Measurements from ENCODE around the gene ATP4B.

ATP4B gene

DNA sequence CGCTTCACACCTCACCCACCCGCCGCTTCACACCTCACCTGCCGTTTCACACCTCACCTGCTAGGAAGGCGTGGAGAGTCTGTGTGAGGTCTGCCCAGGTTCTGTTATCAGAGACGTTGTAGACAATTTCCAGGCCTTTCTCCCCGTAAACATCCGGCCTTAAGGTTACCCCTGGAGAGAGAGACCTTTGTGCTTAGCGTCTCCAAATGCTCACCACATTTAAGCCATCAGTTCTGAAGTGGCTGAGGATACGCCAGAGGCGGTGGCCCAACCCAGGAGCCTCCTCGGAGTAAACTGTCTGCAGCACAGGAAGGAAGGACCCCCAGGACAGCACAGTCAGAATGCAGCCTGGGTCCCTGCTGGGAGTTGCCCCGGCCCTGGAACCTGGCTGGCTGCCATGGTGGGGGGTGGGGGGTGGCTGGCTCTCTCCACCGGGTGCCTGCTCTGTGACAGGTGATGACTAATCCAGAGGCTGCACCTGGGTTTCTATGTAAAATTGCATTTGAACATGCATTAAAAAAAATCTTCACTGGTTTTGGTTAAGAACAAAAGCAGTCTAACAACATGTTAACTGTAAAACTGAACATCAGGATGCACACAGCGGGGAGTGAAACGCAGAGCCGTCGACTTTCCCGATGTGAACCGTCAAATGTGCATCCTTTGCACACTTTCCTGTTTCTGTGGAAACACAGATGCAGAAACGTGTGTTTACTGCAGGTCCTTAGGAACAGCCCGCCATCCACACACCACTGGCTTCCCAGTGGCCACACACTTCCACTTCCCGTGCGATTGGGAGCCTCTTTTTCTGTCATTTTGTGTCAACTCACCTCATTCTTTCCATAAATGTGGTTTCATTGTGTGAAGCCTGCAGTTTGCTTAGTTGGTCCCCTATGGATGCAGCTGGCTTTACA is 4.5 kb downstream of the ATP4B start:
- Histone ChIP-seq H3K4ac (ENCODE audit: low read depth in 1 of 2, low read length in 2 of 2) (no peak overlapping the region), H4K91ac (ENCODE audit: low read length) (no peak overlapping the region), H3K14ac (ENCODE audit: low read length in 2 of 2) (no peak overlapping the region), H3K9me3 (ENCODE audit: control insufficient read depth, low read length) (no peaks in the 10 kb centered on the region), H3K36me3 (ENCODE audit: control insufficient read depth in 1 of 2, insufficient read depth in 2 of 2, low read depth in 1 of 2, low read length in 2 of 2) (peaks cover 0 to 4% of the 10 kb centered on the region in 2 experiments), H2BK12ac (ENCODE audit: low read length in 2 of 2) (no peak overlapping the region), H3K4me3 (ENCODE audit: insufficient read depth in 1 of 2, low read depth in 1 of 2, low read length in 2 of 2) (no peak overlapping the region), H3K18ac (ENCODE audit: low read depth in 1 of 2, low read length in 2 of 2) (no peak overlapping the region), H3K4me2 (ENCODE audit: low read length, poor library complexity, severe bottlenecking) (peak overlapping the region; percentile 31), H2AK5ac (ENCODE audit: low read length, severe bottlenecking) (no peak overlapping the region), H2BK5ac (ENCODE audit: low read depth, low read length, poor library complexity, severe bottlenecking) (no peak overlapping the region), H2BK15ac (ENCODE audit: low read depth, poor library complexity, severe bottlenecking) (no peak overlapping the region), H3K27me3 (ENCODE audit: control insufficient read depth in 1 of 2, insufficient read depth in 1 of 2, low read length in 2 of 2) (peaks cover 0 to 34% of the 10 kb centered on the region in 2 experiments), H2AFZ (ENCODE audit: low read depth, low read length) (no peak overlapping the region), H4K8ac (ENCODE audit: low read length) (no peak overlapping the region), H3K23ac (ENCODE audit: low read length in 2 of 2) (no peak overlapping the region), H3K9ac (ENCODE audit: low read length) (no peak overlapping the region), H2BK120ac (ENCODE audit: low read depth, low read length) (no peak overlapping the region), H3K27ac (ENCODE audit: low read length, poor library complexity, severe bottlenecking) (peak overlapping the region; percentile 53), H3K79me1 (replicated peaks; ENCODE audit: low read length, poor library complexity, severe bottlenecking) (peaks cover 4% of the 10 kb centered on the region), H3K4me1 (ENCODE audit: control insufficient read depth, insufficient read depth, low read depth, low read length) (peaks cover 37% of the 10 kb centered on the region)
- no peak for DNase-seq
- WGBS, result 62% methylated on average over 23 of the region's 24 CpGs

DNA sequence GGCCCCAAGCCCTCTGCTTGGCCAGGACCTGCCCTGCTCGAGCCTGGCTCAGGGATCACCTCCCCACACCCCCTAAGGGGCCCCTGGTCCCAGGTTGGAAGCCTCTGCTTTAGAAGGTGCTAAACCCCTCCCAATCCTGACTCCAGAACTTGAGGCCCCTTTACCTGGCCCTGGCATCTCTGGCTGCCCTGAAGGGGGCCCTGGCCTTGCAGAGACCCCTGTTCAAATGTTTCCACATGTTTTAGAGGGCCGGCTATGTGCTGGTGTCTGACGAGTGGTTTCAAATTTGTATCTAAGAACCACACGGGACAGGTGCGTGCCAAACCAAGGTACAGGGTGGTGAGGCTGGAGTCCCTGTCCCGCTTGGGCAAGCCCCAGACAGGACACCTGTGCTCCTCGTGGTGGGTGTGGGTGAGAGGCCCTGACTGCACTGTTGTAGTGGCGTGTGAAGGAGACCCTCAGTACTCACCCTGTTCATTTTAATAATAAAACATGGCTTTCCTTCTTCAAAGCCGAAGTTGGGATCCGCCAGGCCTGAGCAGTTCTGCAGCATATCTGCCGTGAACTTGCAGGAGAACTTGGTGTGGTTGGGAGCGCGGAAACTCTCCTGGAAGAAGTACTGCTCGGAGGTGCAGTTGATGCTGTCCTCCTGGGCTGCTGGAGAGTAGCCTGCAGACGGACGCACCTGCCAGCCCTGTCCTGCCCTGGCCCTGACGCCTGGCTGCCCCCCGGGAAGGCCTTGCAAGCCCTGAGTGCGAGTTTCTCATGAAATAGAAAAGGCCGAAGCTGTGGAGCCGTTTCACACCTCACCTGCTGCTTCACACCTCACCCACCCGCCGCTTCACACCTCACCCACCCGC is 5.4 kb downstream of the ATP4B start:
- H3K9ac ChIP-seq (ENCODE audit: low read length), result no peak overlapping the region
- 85% methylated on average over 21 of the region's 24 CpGs for WGBS
- H3K9me3 ChIP-seq (ENCODE audit: control insufficient read depth, low read length), result no peaks in the 10 kb centered on the region

DNA sequence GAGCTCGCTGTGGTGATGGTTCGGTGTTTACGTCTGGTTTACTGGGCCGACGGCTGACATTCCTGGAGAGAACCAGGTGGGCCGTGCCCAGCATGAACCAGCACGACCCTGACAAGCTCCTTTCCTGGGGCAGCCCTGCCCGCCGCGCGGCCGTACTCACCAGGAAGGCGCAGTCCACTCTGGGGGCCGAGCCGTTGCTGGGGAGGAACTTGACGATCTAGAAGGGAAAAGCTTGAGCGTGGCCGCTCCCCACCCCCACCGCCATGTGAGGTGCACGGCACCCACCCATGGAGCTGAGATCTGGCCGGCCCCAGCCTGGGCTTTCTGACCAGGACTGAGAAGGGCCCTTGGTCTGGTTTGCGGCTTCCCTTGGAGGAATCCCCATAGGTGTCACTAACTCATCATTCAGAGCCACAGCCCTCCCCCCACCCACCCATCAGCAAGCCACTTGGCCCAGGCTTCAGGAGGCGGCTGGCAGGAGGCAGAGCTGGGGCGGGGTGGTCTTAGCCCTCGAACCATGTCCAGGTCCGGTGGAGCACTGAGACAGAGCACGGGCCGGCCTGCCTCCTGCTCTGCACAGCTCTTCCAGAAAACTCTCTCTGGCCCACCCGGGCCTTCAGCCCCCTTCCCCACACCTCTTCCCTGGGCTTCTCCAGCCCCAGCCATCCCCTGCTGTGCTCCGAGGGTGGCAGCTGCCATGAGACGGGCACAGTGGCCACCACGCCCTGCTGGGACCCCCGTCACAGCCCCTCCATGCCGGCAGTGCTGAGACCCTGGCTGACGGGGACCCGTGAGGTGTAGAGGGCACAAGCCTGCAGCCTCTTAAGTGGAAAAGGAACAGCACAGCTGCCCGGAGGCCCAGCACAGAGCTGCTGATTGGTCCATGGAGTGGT is 6.2 kb downstream of the ATP4B start:
- Histone ChIP-seq H3K4me1 (ENCODE audit: control insufficient read depth, insufficient read depth, low read depth, low read length) (peaks cover 35% of the 10 kb centered on the region), H4K8ac (ENCODE audit: low read length) (no peak overlapping the region), H3K4ac (ENCODE audit: low read depth in 1 of 2, low read length in 2 of 2) (no peak overlapping the region), H3K27ac (ENCODE audit: low read length, poor library complexity, severe bottlenecking) (no peak overlapping the region), H3K18ac (ENCODE audit: low read depth in 1 of 2, low read length in 2 of 2) (no peak overlapping the region), H3K23ac (ENCODE audit: low read length in 2 of 2) (no peak overlapping the region), H3K36me3 (ENCODE audit: control insufficient read depth in 1 of 2, insufficient read depth in 2 of 2, low read depth in 1 of 2, low read length in 2 of 2) (peaks cover 0 to 13% of the 10 kb centered on the region in 2 experiments), H3K14ac (ENCODE audit: low read length in 2 of 2) (no peak overlapping the region), H2BK5ac (ENCODE audit: low read depth, low read length, poor library complexity, severe bottlenecking) (no peak overlapping the region), H3K9me3 (ENCODE audit: control insufficient read depth, low read length) (no peaks in the 10 kb centered on the region), H3K4me2 (ENCODE audit: low read length, poor library complexity, severe bottlenecking) (no peak overlapping the region), H2AK5ac (ENCODE audit: low read length, severe bottlenecking) (peak overlapping the region; percentile 36), H2AFZ (ENCODE audit: low read depth, low read length) (no peak overlapping the region), H2BK12ac (ENCODE audit: low read length in 2 of 2) (no peak overlapping the region), H2BK15ac (ENCODE audit: low read depth, poor library complexity, severe bottlenecking) (no peak overlapping the region), H3K4me3 (ENCODE audit: insufficient read depth in 1 of 2, low read depth in 1 of 2, low read length in 2 of 2) (no peak overlapping the region), H2BK120ac (ENCODE audit: low read depth, low read length) (no peak overlapping the region), H3K79me1 (replicated peaks; ENCODE audit: low read length, poor library complexity, severe bottlenecking) (peaks cover 4% of the 10 kb centered on the region), H3K9ac (ENCODE audit: low read length) (no peak overlapping the region), H3K27me3 (ENCODE audit: control insufficient read depth in 1 of 2, insufficient read depth in 1 of 2, low read length in 2 of 2) (peaks cover 0 to 23% of the 10 kb centered on the region in 2 experiments), H4K91ac (ENCODE audit: low read length) (no peak overlapping the region)
- DNase-seq, result no peak
- 95% methylated on average over 36 of the region's 37 CpGs for WGBS

More for the DNA sequence above, 5.4 kb downstream of the ATP4B start:
- no peak overlapping the region for H3K14ac ChIP-seq (ENCODE audit: low read length in 2 of 2)
- no peak overlapping the region for H2BK5ac ChIP-seq (ENCODE audit: low read depth, low read length, poor library complexity, severe bottlenecking)
- no peak overlapping the region for H3K4me3 ChIP-seq (ENCODE audit: insufficient read depth in 1 of 2, low read depth in 1 of 2, low read length in 2 of 2)
- no peak overlapping the region for H2BK120ac ChIP-seq (ENCODE audit: low read depth, low read length)
- no peak overlapping the region for H3K27ac ChIP-seq (ENCODE audit: low read length, poor library complexity, severe bottlenecking)
- H3K23ac ChIP-seq (ENCODE audit: low read length in 2 of 2), result no peak overlapping the region
- H3K4me2 ChIP-seq (ENCODE audit: low read length, poor library complexity, severe bottlenecking), result no peak overlapping the region
- no peak overlapping the region for H4K91ac ChIP-seq (ENCODE audit: low read length)
- peaks cover 0 to 28% of the 10 kb centered on the region in 2 experiments for H3K27me3 ChIP-seq (ENCODE audit: control insufficient read depth in 1 of 2, insufficient read depth in 1 of 2, low read length in 2 of 2)
- H3K79me1 ChIP-seq (replicated peaks; ENCODE audit: low read length, poor library complexity, severe bottlenecking), result peaks cover 4% of the 10 kb centered on the region
- no peak overlapping the region for H3K4ac ChIP-seq (ENCODE audit: low read depth in 1 of 2, low read length in 2 of 2)
- no peak overlapping the region for H3K18ac ChIP-seq (ENCODE audit: low read depth in 1 of 2, low read length in 2 of 2)
- peaks cover 37% of the 10 kb centered on the region for H3K4me1 ChIP-seq (ENCODE audit: control insufficient read depth, insufficient read depth, low read depth, low read length)
- no peak for DNase-seq
- H3K36me3 ChIP-seq (ENCODE audit: control insufficient read depth in 1 of 2, insufficient read depth in 2 of 2, low read depth in 1 of 2, low read length in 2 of 2), result peaks cover 0 to 10% of the 10 kb centered on the region in 2 experiments
- H4K8ac ChIP-seq (ENCODE audit: low read length), result no peak overlapping the region
- H2BK12ac ChIP-seq (ENCODE audit: low read length in 2 of 2), result no peak overlapping the region
- H2BK15ac ChIP-seq (ENCODE audit: low read depth, poor library complexity, severe bottlenecking), result no peak overlapping the region
- peak overlapping the region; percentile 24 for H2AK5ac ChIP-seq (ENCODE audit: low read length, severe bottlenecking)
- H2AFZ ChIP-seq (ENCODE audit: low read depth, low read length), result no peak overlapping the region

Measured in mesenchymal stem cell (in vitro differentiated cells and primary cell).